HS-27A (cell line): ENCODE results near the gene ZIC4.

Source experiments
- DNase-seq: peaks from one replicate; pipeline ENCODE4 v3.0.0-alpha.2; 2012; ENCODE audit warnings: low read depth, missing footprints

Gene ZIC4

GRCh38 chr3:147390589-147391569, 15.5 kb downstream of the ZIC4 start:
- no peak for DNase-seq

GRCh38 chr3:147389717-147390116, 16.6 kb downstream of the ZIC4 start:
- DNase-seq, result no peak

- no peak for DNase-seq
These were observed 17.4 kb downstream of the ZIC4 start for GRCh38 chr3:147388700-147389580.

GRCh38 chr3:147387885-147388699, 18.3 kb downstream of the ZIC4 start:
- DNase-seq, result no peak

GRCh38 chr3:147387291-147387884, 19.0 kb downstream of the ZIC4 start:
- no peak for DNase-seq

- no peak for DNase-seq
These were observed 21.0 kb downstream of the ZIC4 start for GRCh38 chr3:147385059-147386012.

GRCh38 chr3:147384210-147385058, 21.9 kb downstream of the ZIC4 start:
- no peak for DNase-seq

GRCh38 chr3:147383617-147384016, 22.7 kb downstream of the ZIC4 start:
- no peak for DNase-seq

GRCh38 chr3:147381596-147381995, 24.7 kb downstream of the ZIC4 start:
- no peak for DNase-seq

- no peak for DNase-seq
These were observed 25.4 kb downstream of the ZIC4 start for GRCh38 chr3:147380977-147381376.

GRCh38 chr3:147380387-147380951, 25.9 kb downstream of the ZIC4 start:
- DNase-seq, result no peak

- DNase-seq, result no peak
These were observed 26.7 kb downstream of the ZIC4 start for GRCh38 chr3:147379651-147380050.

- no peak for DNase-seq
These were observed 28.7 kb downstream of the ZIC4 start for GRCh38 chr3:147377412-147378367.

- no peak for DNase-seq
These were observed 33.0 kb downstream of the ZIC4 start for GRCh38 chr3:147373301-147373700.

GRCh38 chr3:147372525-147373027, 33.8 kb downstream of the ZIC4 start:
- DNase-seq, result no peak

GRCh38 chr3:147371771-147372340, 34.5 kb downstream of the ZIC4 start:
- no peak for DNase-seq

GRCh38 chr3:147371140-147371539, 35.2 kb downstream of the ZIC4 start:
- no peak for DNase-seq
